IMR-90 (cell line): Measurements from ENCODE around the gene OSGIN1.

Source experiments
- POLR2A ChIP-seq: IDR thresholded peaks from 2 replicates; pipeline ENCODE4 v1.6.1; 2012; ENCODE audit warnings: mild to moderate bottlenecking, low read depth, low read length
- TF ChIP-seq, protein P1 (sequence below): conservative IDR thresholded peaks from 2 replicates; pipeline ENCODE4 v1.5.1; 2012; ENCODE audit warnings: mild to moderate bottlenecking, low read depth, low read length, improper control_type of control experiment
- TF ChIP-seq, protein P2 (sequence below): fragments of 150-350 bp; IDR thresholded peaks from 2 replicates; pipeline ENCODE4 v1.6.1; 2017; ENCODE audit warnings: mild to moderate bottlenecking, antibody characterized with exemption, low read length, low read depth

- TF ChIP-seq, protein P1, sequence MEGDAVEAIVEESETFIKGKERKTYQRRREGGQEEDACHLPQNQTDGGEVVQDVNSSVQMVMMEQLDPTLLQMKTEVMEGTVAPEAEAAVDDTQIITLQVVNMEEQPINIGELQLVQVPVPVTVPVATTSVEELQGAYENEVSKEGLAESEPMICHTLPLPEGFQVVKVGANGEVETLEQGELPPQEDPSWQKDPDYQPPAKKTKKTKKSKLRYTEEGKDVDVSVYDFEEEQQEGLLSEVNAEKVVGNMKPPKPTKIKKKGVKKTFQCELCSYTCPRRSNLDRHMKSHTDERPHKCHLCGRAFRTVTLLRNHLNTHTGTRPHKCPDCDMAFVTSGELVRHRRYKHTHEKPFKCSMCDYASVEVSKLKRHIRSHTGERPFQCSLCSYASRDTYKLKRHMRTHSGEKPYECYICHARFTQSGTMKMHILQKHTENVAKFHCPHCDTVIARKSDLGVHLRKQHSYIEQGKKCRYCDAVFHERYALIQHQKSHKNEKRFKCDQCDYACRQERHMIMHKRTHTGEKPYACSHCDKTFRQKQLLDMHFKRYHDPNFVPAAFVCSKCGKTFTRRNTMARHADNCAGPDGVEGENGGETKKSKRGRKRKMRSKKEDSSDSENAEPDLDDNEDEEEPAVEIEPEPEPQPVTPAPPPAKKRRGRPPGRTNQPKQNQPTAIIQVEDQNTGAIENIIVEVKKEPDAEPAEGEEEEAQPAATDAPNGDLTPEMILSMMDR = no peak
- TF ChIP-seq POLR2A = no peak
- TF ChIP-seq, protein P2, sequence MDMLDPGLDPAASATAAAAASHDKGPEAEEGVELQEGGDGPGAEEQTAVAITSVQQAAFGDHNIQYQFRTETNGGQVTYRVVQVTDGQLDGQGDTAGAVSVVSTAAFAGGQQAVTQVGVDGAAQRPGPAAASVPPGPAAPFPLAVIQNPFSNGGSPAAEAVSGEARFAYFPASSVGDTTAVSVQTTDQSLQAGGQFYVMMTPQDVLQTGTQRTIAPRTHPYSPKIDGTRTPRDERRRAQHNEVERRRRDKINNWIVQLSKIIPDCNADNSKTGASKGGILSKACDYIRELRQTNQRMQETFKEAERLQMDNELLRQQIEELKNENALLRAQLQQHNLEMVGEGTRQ = no peak
These were observed 38.0 kb upstream of the OSGIN1 start for GRCh38 chr16:83915081-83915480.
